Epithelial cell of esophagus (primary cell): ENCODE results near the gene FNDC11.
A peak's percentile ranks its signal among the peaks of the same experiment; 100 is the strongest.

Experiments
- DNase-seq: peaks from one replicate; pipeline ENCODE4 v3.0.0; 2010; ENCODE audit warnings: low read depth
- H3K4me3 ChIP-seq: 2 replicates; pipeline ENCODE4 v1.5.1; 2011; ENCODE audit warnings: mild to moderate bottlenecking, low read length, control low read depth
- TF ChIP-seq, protein P1 (sequence below): IDR thresholded peaks from 2 replicates; pipeline ENCODE4 v1.5.1; 2011; ENCODE audit warnings: low read depth, mild to moderate bottlenecking, low read length, control low read depth, inconsistent platforms; ENCODE audit not compliant: insufficient read depth; ENCODE audit errors: missing control alignments

The FNDC11 gene

DNA sequence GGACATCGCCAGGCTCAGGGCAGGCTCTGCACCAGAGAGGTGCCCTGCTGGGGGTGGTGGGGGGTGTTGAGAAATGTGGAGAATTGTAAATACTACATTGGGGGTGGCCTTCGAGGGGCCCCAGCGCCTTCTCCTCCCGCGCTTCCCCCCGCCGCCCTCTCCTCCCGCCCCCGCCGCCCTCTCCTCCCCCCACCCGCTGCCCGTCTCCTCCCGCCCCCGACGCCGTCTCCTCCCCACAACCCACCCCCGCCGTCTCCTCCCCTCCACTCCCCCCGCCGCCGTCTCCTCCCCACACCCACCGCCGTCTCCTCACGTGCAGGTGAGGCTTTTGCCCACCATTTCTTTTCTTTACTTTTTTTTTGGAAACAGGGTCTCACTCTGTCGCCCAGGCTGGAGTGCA lies 4.9 kb upstream of the FNDC11 start:
- H3K4me3 ChIP-seq, result no peak overlapping the region
- no peak for DNase-seq
- TF ChIP-seq, protein P1, sequence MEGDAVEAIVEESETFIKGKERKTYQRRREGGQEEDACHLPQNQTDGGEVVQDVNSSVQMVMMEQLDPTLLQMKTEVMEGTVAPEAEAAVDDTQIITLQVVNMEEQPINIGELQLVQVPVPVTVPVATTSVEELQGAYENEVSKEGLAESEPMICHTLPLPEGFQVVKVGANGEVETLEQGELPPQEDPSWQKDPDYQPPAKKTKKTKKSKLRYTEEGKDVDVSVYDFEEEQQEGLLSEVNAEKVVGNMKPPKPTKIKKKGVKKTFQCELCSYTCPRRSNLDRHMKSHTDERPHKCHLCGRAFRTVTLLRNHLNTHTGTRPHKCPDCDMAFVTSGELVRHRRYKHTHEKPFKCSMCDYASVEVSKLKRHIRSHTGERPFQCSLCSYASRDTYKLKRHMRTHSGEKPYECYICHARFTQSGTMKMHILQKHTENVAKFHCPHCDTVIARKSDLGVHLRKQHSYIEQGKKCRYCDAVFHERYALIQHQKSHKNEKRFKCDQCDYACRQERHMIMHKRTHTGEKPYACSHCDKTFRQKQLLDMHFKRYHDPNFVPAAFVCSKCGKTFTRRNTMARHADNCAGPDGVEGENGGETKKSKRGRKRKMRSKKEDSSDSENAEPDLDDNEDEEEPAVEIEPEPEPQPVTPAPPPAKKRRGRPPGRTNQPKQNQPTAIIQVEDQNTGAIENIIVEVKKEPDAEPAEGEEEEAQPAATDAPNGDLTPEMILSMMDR, result no peak

DNA sequence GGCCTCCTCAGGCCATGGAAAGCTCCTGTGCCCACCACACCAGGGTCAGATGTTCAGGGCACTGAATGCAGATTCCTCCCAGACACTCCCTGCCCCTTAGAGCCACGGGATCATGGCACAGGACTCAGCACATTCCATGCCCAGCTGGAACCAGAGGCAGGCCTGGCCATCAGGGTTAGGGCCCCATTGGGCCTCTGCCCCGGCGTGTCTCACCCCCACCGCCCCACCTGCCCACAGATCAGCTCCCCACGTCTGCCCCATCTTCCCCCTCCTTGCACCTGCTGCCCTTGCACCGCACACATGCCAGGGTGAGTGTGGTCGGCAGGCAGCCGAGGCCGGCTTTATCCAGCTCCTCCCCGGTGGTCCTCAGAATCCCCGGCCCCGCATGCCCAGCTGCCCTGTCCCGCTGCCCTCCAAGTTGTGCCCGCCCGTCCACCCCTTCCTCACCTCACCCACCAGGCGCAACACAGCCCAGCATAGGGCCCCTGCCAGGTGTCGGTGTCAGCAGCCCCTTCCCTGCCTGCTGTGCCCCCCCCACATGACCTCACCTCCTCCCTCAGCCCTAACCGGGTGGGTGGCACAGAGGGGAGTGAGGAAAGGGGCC lies 4.2 kb upstream of the FNDC11 start:
- no peak overlapping the region for H3K4me3 ChIP-seq
- no peak for DNase-seq
- TF ChIP-seq, protein P1, result no peak

DNA sequence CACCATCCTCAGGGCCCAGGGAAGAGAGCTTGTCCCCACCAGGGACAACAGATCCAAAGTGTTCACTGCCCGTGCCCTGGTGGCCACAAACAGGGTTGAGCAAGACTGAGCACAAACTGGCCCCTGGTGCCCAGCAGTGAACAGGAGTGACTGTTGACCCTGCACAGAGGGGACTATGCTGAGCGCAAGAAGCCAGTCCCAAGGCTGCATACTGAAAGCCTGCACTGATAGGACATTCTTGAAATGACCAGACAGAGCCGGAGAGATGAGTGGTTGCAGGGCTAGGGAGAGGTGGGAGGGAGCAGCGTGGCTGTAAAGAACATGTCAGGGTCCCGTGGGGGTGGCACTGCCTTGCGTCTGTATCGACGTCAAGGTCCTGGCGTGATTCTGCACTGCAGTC lies 2.9 kb upstream of the FNDC11 start:
- TF ChIP-seq, protein P1, result no peak
- DNase-seq, result no peak
- no peak overlapping the region for H3K4me3 ChIP-seq

DNA sequence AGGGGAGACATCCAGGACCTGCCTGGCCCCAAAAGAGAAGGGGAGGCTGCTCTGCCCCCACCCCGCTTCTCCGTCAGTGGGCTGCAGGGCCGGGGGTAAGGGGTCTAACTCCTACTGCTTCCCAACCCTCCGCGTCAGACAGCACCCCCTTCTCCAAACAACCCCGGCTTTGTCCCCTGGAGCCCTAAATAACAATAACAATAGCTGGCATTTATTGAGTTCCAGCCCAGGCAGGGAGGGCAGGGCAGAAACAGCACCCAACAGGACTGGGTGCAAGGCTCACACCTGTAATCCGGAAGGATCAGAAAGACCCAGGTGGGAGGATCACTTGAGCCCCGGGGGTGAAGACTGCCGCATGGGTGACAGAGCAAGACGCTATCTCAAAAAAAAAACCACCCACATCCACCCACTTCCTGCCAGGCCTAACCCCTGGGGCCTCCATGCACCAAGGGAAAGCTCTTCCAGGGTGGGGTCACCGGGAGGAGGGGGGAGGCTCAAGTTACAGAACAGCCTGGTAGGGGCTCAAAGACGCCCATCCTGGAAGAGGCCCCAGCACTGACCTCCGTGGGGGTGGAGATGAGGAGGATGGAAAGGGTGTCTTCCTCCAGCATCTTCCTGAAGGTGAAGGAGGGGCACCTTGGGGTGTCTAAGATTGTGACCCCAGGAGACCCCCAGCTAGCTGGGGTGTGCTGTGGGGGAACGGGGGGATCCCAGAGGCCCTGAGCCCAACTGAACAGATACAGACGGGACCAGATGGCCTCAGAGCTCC lies 1.3 kb upstream of the FNDC11 start:
- peak; percentile 42 for DNase-seq

DNA sequence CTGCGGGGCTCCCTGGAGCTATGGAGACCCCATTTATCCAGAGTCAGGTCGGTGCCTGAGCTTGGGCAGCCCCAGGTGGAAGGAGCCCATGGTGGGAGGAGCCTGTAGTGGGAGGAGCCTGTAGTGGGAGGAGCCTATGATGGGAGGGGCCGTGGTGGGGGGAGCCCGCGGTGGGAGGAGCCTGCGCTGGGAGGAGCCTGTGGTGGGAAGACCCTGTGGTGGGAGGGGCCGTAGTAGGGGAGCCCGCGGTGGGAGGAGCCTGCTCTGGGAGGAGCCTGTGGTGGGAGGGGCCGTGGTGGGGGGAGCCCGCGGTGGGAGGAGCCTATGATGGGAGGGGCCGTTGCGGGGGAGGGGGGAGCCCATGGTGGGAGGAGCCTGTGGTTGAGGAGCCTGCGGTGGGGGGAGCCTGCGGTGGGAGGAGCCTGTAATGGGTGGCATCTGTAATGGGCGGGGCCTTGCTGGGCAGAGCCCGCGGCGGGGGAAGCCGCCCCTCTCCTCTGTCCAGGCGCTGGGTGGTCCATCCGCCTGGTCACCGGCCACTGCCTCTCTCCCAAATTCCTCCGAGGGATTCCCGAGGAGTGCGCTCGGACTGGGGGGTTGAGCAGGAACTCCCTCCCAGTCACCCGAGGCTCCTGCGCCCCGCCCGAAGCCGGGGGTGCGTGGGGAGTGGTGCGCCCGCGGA lies 567 bp upstream of the FNDC11 start:
- peak; percentile 88 for DNase-seq
- peak overlapping the region; percentile 44 for H3K4me3 ChIP-seq
- TF ChIP-seq, protein P1, result no peak

More for the DNA sequence above, 1.3 kb upstream of the FNDC11 start:
- TF ChIP-seq, protein P1, result no peak
- H3K4me3 ChIP-seq, result no peak overlapping the region

DNA sequence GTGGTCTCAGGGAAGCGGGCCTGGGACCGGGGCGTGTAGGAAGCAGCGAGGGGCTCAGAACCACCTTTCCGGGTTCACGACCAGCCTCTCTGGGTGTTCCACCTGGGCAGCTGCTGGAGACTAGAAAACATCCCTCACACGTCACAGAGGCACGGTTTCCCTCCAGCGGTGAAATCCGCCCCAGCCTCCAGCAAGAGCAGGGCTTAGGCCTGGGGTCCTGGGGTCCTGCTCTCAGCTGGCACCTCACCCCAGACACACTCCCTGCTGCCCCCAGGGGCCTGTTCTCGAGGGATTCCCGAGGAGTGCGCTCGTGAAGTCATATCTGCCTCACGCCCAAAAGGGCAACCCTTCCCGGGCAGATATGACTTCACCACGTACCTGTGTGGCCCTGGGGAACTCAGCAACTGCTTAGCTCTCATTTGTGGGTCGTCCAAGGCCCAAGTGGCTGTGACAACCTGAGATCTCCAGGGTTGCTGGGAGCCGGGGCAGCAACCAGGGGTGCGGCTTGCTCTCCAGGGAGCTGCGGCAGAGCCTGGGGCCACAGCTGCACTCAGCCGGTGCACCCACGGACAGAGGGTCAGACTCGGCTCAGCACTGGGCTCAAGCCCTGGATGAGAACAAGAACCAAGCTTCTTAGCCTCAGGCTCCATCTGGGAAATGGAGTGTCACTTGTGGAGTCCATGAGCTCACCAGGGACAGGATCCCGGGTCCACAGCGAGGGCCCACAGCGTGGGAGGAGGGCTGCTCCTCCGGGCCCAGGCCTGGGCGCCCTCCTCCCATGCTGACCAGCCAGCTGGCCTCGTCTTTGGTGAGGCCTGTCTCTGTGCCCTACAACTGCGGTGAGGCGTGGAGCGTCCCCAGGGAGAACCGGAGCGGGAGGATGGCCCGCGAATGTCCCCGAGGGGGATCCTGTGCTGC lies 661 bp downstream of the FNDC11 start:
- H3K4me3 ChIP-seq, result no peak overlapping the region
- TF ChIP-seq, protein P1, result no peak
- no peak for DNase-seq
